Measurements from ENCODE around the gene MRTFA.
"Not testable (repeated sequence)": the region's sequence is repeated elsewhere in the genome, so short reads cannot be mapped to it uniquely, and the experiment has no call there.

The MRTFA gene

GRCh38 chr22:40631925-40632324 is 4.6 kb downstream of the MRTFA start:
- no peak for DNase-seq (ENCODE audit: extremely low read depth, insufficient read length)
- no peaks in the 10 kb centered on the region for H3K36me3 ChIP-seq (ENCODE audit: control insufficient read depth, insufficient read depth, low read length)

GRCh38 chr22:40628354-40629042 is 8.0 kb downstream of the MRTFA start:
- Histone ChIP-seq H3K4me3 (replicated peaks; ENCODE audit: low read depth, low read length) (no peak overlapping the region), H3K36me3 (ENCODE audit: control insufficient read depth, insufficient read depth, low read length) (no peaks in the 10 kb centered on the region), H3K27me3 (replicated peaks; ENCODE audit: control insufficient read depth, insufficient read depth, low read length) (no peaks in the 10 kb centered on the region)
- no peak for TF ChIP-seq CTCF (IDR thresholded peaks at IDR 0.05; ENCODE audit: insufficient read depth, low read length, poor library complexity, severe bottlenecking)
- peak; percentile 62 for DNase-seq (ENCODE audit: extremely low read depth, insufficient read length)

More at GRCh38 chr22:40631925-40632324, 4.6 kb downstream of the MRTFA start:
- Histone ChIP-seq H3K27me3 (replicated peaks; ENCODE audit: control insufficient read depth, insufficient read depth, low read length) (no peaks in the 10 kb centered on the region), H3K4me3 (replicated peaks; ENCODE audit: low read depth, low read length) (no peak overlapping the region)
- no peak for TF ChIP-seq CTCF (IDR thresholded peaks at IDR 0.05; ENCODE audit: insufficient read depth, low read length, poor library complexity, severe bottlenecking)

- H3K4me3 ChIP-seq (replicated peaks; ENCODE audit: low read depth, low read length) = no peak overlapping the region
- no peaks in the 10 kb centered on the region for H3K36me3 ChIP-seq (ENCODE audit: control insufficient read depth, insufficient read depth, low read length)
- DNase-seq (ENCODE audit: extremely low read depth, insufficient read length) = no peak
- no peak for TF ChIP-seq CTCF (IDR thresholded peaks at IDR 0.05; ENCODE audit: insufficient read depth, low read length, poor library complexity, severe bottlenecking)
- H3K27me3 ChIP-seq (replicated peaks; ENCODE audit: control insufficient read depth, insufficient read depth, low read length) = no peaks in the 10 kb centered on the region
These were observed 8.9 kb downstream of the MRTFA start for GRCh38 chr22:40627612-40628011.

GRCh38 chr22:40626851-40627250 is 9.7 kb downstream of the MRTFA start:
- H3K36me3 ChIP-seq (ENCODE audit: control insufficient read depth, insufficient read depth, low read length) = no peaks in the 10 kb centered on the region
- no peak overlapping the region for H3K4me3 ChIP-seq (replicated peaks; ENCODE audit: low read depth, low read length)
- no peak for DNase-seq (ENCODE audit: extremely low read depth, insufficient read length)
- no peaks in the 10 kb centered on the region for H3K27me3 ChIP-seq (replicated peaks; ENCODE audit: control insufficient read depth, insufficient read depth, low read length)
- no peak for TF ChIP-seq CTCF (IDR thresholded peaks at IDR 0.05; ENCODE audit: insufficient read depth, low read length, poor library complexity, severe bottlenecking)

GRCh38 chr22:40625794-40626193 is 10.7 kb downstream of the MRTFA start:
- DNase-seq (ENCODE audit: extremely low read depth, insufficient read length); H3K27me3 ChIP-seq (replicated peaks; ENCODE audit: control insufficient read depth, insufficient read depth, low read length); H3K36me3 ChIP-seq (ENCODE audit: control insufficient read depth, insufficient read depth, low read length); H3K4me3 ChIP-seq (replicated peaks; ENCODE audit: low read depth, low read length): not testable (repeated sequence)

GRCh38 chr22:40625281-40625680 is 11.2 kb downstream of the MRTFA start:
- not testable (repeated sequence) for DNase-seq (ENCODE audit: extremely low read depth, insufficient read length); H3K4me3 ChIP-seq (replicated peaks; ENCODE audit: low read depth, low read length); H3K27me3 ChIP-seq (replicated peaks; ENCODE audit: control insufficient read depth, insufficient read depth, low read length); H3K36me3 ChIP-seq (ENCODE audit: control insufficient read depth, insufficient read depth, low read length)

- TF ChIP-seq CTCF (IDR thresholded peaks at IDR 0.05; ENCODE audit: insufficient read depth, low read length, poor library complexity, severe bottlenecking) = no peak
- H3K36me3 ChIP-seq (ENCODE audit: control insufficient read depth, insufficient read depth, low read length) = no peaks in the 10 kb centered on the region
- no peak for DNase-seq (ENCODE audit: extremely low read depth, insufficient read length)
- H3K4me3 ChIP-seq (replicated peaks; ENCODE audit: low read depth, low read length) = no peak overlapping the region
- H3K27me3 ChIP-seq (replicated peaks; ENCODE audit: control insufficient read depth, insufficient read depth, low read length) = no peaks in the 10 kb centered on the region
These were observed 11.7 kb downstream of the MRTFA start for GRCh38 chr22:40624770-40625169.

Measured in GM06990 (cell line).